Large intestine (tissue), 12 donors: ENCODE results near the gene RHD. TPM values are rescaled to one million over a fixed set of nuclear protein-coding genes. Genes with fewer than 3 reads are reported as not detected.
A peak's percentile ranks its signal among the peaks of the same experiment; 100 is the strongest.
"Not testable (repeated sequence)": the region's sequence is repeated elsewhere in the genome, so short reads cannot be mapped to it uniquely, and the experiment has no call there.

Experiments used
- DNase-seq, 2 donors: peaks; one replicate each; pipeline versions ENCODE4 v3.0.0 to v3.0.0-alpha.2; 2013
- H3K27ac ChIP-seq: one replicate; pipeline ENCODE4 v1.5.1; 2013; ENCODE audit warnings: low read length
- H3K27me3 ChIP-seq: 2 replicates; pipeline ENCODE4 v1.6.1; 2013; ENCODE audit warnings: low read length; ENCODE audit not compliant: control insufficient read depth, insufficient read depth
- H3K36me3 ChIP-seq: 2 replicates; pipeline ENCODE4 v1.6.1; 2013; ENCODE audit warnings: low read length; ENCODE audit not compliant: control insufficient read depth, insufficient read depth
- H3K4me1 ChIP-seq: one replicate; pipeline ENCODE4 v1.6.1; 2013; ENCODE audit warnings: low read length; ENCODE audit not compliant: control insufficient read depth, insufficient read depth
- H3K4me3 ChIP-seq: one replicate; pipeline ENCODE4 v1.5.1; 2013; ENCODE audit warnings: low read length
- H3K9me3 ChIP-seq: one replicate; pipeline ENCODE4 v1.6.1; 2013; ENCODE audit warnings: mild to moderate bottlenecking, low read depth, low read length, moderate library complexity; ENCODE audit not compliant: control insufficient read depth
- WGBS: methylation state at CpG from one replicate; pipeline ENCODE4 v1.1.5; 2013; ENCODE audit warnings: low lambda C conversion rate; ENCODE audit not compliant: insufficient coverage; 5-methylcytosine and 5-hydroxymethylcytosine counted together
- long read RNA-seq, 11 donors: transcript quantifications; one replicate each; lab custom pipeline, GENCODE V29; 2026
- polyA plus RNA-seq: library from polyadenylated mRNA; unstranded; fragments of 120-200 nt; gene quantifications from one replicate; pipeline ENCODE4 v1.2.1, GENCODE V29; 2013

Gene RHD
- polyA plus RNA-seq: 1.5 TPM
- long read RNA-seq, donor 1: 0 reads
- long read RNA-seq, donor 2: 0 reads
- long read RNA-seq, donor 3: 0 reads
- long read RNA-seq, donor 4: 0 reads
- long read RNA-seq, donor 5: 0 reads
- long read RNA-seq, donor 6: 0 reads
- long read RNA-seq, donor 7: 0 reads
- long read RNA-seq, donor 8, partial matches to known transcripts: 6 of 6 reads
- long read RNA-seq, donor 8, other reads (novel, unspliced or antisense): 0 of 6 reads
- long read RNA-seq, donor 9, partial matches to known transcripts: 0 of 6 reads
- long read RNA-seq, donor 9, other reads (novel, unspliced or antisense): 6 of 6 reads
- long read RNA-seq, donor 10: 0 reads
- long read RNA-seq, donor 11: 0 reads

- not testable (repeated sequence) for DNase-seq, H3K9me3 ChIP-seq, H3K27me3 ChIP-seq, H3K27ac ChIP-seq, H3K36me3 ChIP-seq, H3K4me3 ChIP-seq, H3K4me1 ChIP-seq
- WGBS: no CpG with 5 or more reads among the region's 8 CpGs
Observed at GRCh38 chr1:25272238-25272637, at the start of gene RHD. Gene RHD, plus strand, starts transcription at chr1:25272509. Its CDS starts 39 bp downstream, at chr1:25272548.

GRCh38 chr1:25222606-25223005 is 49.7 kb upstream of the RHD start:
- H3K27ac ChIP-seq: no peak overlapping the region
- H3K9me3 ChIP-seq: no peaks in the 10 kb centered on the region
- no CpG with 5 or more reads among the region's 4 CpGs for WGBS
- H3K4me1 ChIP-seq: no peaks in the 10 kb centered on the region
- no peak overlapping the region for H3K4me3 ChIP-seq
- H3K36me3 ChIP-seq: peaks cover 57% of the 10 kb centered on the region
- DNase-seq: no peak
- no peaks in the 10 kb centered on the region for H3K27me3 ChIP-seq

- Histone ChIP-seq H3K4me3 (no peak overlapping the region), H3K27ac (no peak overlapping the region), H3K27me3 (no peaks in the 10 kb centered on the region), H3K36me3 (peaks cover 64% of the 10 kb centered on the region), H3K4me1 (no peaks in the 10 kb centered on the region), H3K9me3 (no peaks in the 10 kb centered on the region)
- no peak for DNase-seq
- WGBS: no CpG with 5 or more reads among the region's 3 CpGs
Observed at GRCh38 chr1:25223471-25223870, 48.8 kb upstream of the RHD start.

GRCh38 chr1:25232027-25232865 is 40.1 kb upstream of the RHD start, which contains the start of gene SYF2:
Gene SYF2, minus strand, starts transcription at chr1:25232502. Its CDS starts 35 bp downstream, at chr1:25232467.
- Histone ChIP-seq H3K9me3 (no peaks in the 10 kb centered on the region), H3K4me3 (peak within 1 kb of the TSS; percentile 72), H3K4me1 (peaks cover 4% of the 10 kb centered on the region), H3K36me3 (peaks cover 21% of the 10 kb centered on the region), H3K27me3 (no peaks in the 10 kb centered on the region), H3K27ac (peak within 1 kb of the TSS; percentile 88)
- WGBS: 3% methylated on average over 5 of the region's 54 CpGs
- DNase-seq: peak; percentile 92 to 93

GRCh38 chr1:25232866-25233784 is 39.2 kb upstream of the RHD start:
- Histone ChIP-seq H3K9me3 (no peaks in the 10 kb centered on the region), H3K36me3 (peaks cover 16% of the 10 kb centered on the region), H3K4me3 (peak overlapping the region; percentile 72), H3K27me3 (no peaks in the 10 kb centered on the region), H3K27ac (peak overlapping the region; percentile 88), H3K4me1 (peaks cover 4% of the 10 kb centered on the region)
- DNase-seq: peak; percentile 91 to 93
- WGBS: 100% methylated on average over 2 of the region's 13 CpGs

GRCh38 chr1:25235411-25235810 is 36.9 kb upstream of the RHD start:
- H3K4me1 ChIP-seq: peaks cover 12% of the 10 kb centered on the region
- H3K9me3 ChIP-seq, H3K36me3 ChIP-seq, H3K27me3 ChIP-seq, DNase-seq, H3K27ac ChIP-seq, H3K4me3 ChIP-seq: not testable (repeated sequence)
- 100% methylated on average over 3 of the region's 10 CpGs for WGBS

GRCh38 chr1:25236261-25236660 is 36.0 kb upstream of the RHD start:
- H3K9me3 ChIP-seq, H3K36me3 ChIP-seq, H3K4me3 ChIP-seq, H3K27me3 ChIP-seq, DNase-seq, H3K27ac ChIP-seq: not testable (repeated sequence)
- H3K4me1 ChIP-seq: peaks cover 17% of the 10 kb centered on the region
- no CpG with 5 or more reads among the region's 7 CpGs for WGBS

GRCh38 chr1:25238046-25238445 is 34.3 kb upstream of the RHD start:
- Histone ChIP-seq H3K27ac (no peak overlapping the region), H3K27me3 (no peaks in the 10 kb centered on the region), H3K4me3 (no peak overlapping the region), H3K36me3 (peaks cover 12% of the 10 kb centered on the region), H3K4me1 (peaks cover 17% of the 10 kb centered on the region), H3K9me3 (no peaks in the 10 kb centered on the region)
- no CpG with 5 or more reads among the region's 11 CpGs for WGBS
- no peak for DNase-seq

- WGBS: no CpG with 5 or more reads among the region's 41 CpGs
- Histone ChIP-seq H3K4me3 (peak overlapping the region; percentile 53), H3K4me1 (peaks cover 17% of the 10 kb centered on the region), H3K27ac (peak overlapping the region; percentile 88), H3K9me3 (no peaks in the 10 kb centered on the region), H3K27me3 (no peaks in the 10 kb centered on the region), H3K36me3 (peaks cover 29% of the 10 kb centered on the region)
- peak; percentile 95 to 98 for DNase-seq
Observed at GRCh38 chr1:25239681-25240541, 32.4 kb upstream of the RHD start.
